RWPE2 (cell line): ENCODE data around the gene LEFTY1.
"Not testable (repeated sequence)": the region's sequence is repeated elsewhere in the genome, so short reads cannot be mapped to it uniquely, and the experiment has no call there.

Experiments
- ATAC-seq: fragments of 200-7000 bp; cut with Tn5 transposase; 3 replicates; pipeline ENCODE4 v1.9.1; 2021; ENCODE audit warnings: low read depth
- DNase-seq: peaks from one replicate; pipeline ENCODE4 v3.0.0-alpha.2; 2020; ENCODE audit warnings: low spot score
- H3K27ac ChIP-seq: fragments of 450-650 bp; 2 replicates; pipeline ENCODE4 v1.5.1; 2017; ENCODE audit warnings: mild to moderate bottlenecking; ENCODE audit not compliant: poor library complexity, severe bottlenecking
- H3K27me3 ChIP-seq: fragments of 250-450 bp; sonication (Bioruptor Pico); 2 replicates; pipeline ENCODE4 v1.5.1; 2021; ENCODE audit warnings: mild to moderate bottlenecking, moderate library complexity; ENCODE audit not compliant: insufficient read depth, poor library complexity, severe bottlenecking
- H3K36me3 ChIP-seq: fragments of 250-450 bp; sonication (Bioruptor Pico); 2 replicates; pipeline ENCODE4 v1.5.1; 2020; ENCODE audit warnings: low read depth, mild to moderate bottlenecking, moderate library complexity
- H3K4me1 ChIP-seq: fragments of 250-450 bp; sonication (Bioruptor Pico); 2 replicates; pipeline ENCODE4 v1.5.1; 2021; ENCODE audit warnings: mild to moderate bottlenecking, moderate library complexity; ENCODE audit not compliant: insufficient read depth, poor library complexity, severe bottlenecking
- H3K4me3 ChIP-seq: fragments of 250-450 bp; sonication (Bioruptor Pico); 2 replicates; pipeline ENCODE4 v1.5.1; 2021; ENCODE audit warnings: mild to moderate bottlenecking, moderate library complexity; ENCODE audit not compliant: severe bottlenecking
- H3K9me3 ChIP-seq: fragments of 250-450 bp; sonication (Bioruptor Pico); 2 replicates; pipeline ENCODE4 v1.5.1; 2021; ENCODE audit warnings: mild to moderate bottlenecking, moderate library complexity; ENCODE audit not compliant: severe bottlenecking
- CTCF ChIP-seq: fragments of 450-650 bp; IDR thresholded peaks from one replicate; pipeline ENCODE4 v1.5.1; 2017; ENCODE audit warnings: mild to moderate bottlenecking, moderate library complexity; ENCODE audit not compliant: poor library complexity, severe bottlenecking

Gene LEFTY1

GRCh38 chr1:225888289-225888897, 553 bp downstream of the LEFTY1 start:
- Histone ChIP-seq H3K9me3 (no peaks in the 10 kb centered on the region), H3K27me3 (no peaks in the 10 kb centered on the region), H3K4me3 (no peak overlapping the region), H3K4me1 (no peaks in the 10 kb centered on the region), H3K27ac (no peak overlapping the region), H3K36me3 (no peaks in the 10 kb centered on the region)
- ATAC-seq (no peak), DNase-seq (no peak)
- no peak for TF ChIP-seq CTCF

GRCh38 chr1:225887554-225888288, 1.2 kb downstream of the LEFTY1 start:
- DNase-seq, ATAC-seq, H3K27me3 ChIP-seq, H3K4me1 ChIP-seq, H3K36me3 ChIP-seq, H3K9me3 ChIP-seq, H3K27ac ChIP-seq, H3K4me3 ChIP-seq: not testable (repeated sequence)

- TF ChIP-seq CTCF = no peak
- H3K9me3 ChIP-seq = no peaks in the 10 kb centered on the region
- no peak for ATAC-seq
- H3K4me3 ChIP-seq = no peak overlapping the region
- no peaks in the 10 kb centered on the region for H3K36me3 ChIP-seq
- H3K4me1 ChIP-seq = no peaks in the 10 kb centered on the region
- no peaks in the 10 kb centered on the region for H3K27me3 ChIP-seq
- no peak for DNase-seq
- H3K27ac ChIP-seq = no peak overlapping the region
Measured at GRCh38 chr1:225887030-225887314, 2.0 kb downstream of the LEFTY1 start.

- Histone ChIP-seq H3K9me3 (no peaks in the 10 kb centered on the region), H3K36me3 (no peaks in the 10 kb centered on the region), H3K27me3 (no peaks in the 10 kb centered on the region), H3K4me3 (no peak overlapping the region), H3K27ac (no peak overlapping the region), H3K4me1 (peaks cover under 1% of the 10 kb centered on the region)
- no peak for DNase-seq
- no peak for ATAC-seq
- TF ChIP-seq CTCF = no peak
Measured at GRCh38 chr1:225886159-225887029, 2.6 kb downstream of the LEFTY1 start.

- ATAC-seq (no peak), DNase-seq (no peak)
- Histone ChIP-seq H3K27ac (no peak overlapping the region), H3K27me3 (no peaks in the 10 kb centered on the region), H3K36me3 (no peaks in the 10 kb centered on the region), H3K9me3 (no peaks in the 10 kb centered on the region), H3K4me3 (no peak overlapping the region), H3K4me1 (peaks cover 2% of the 10 kb centered on the region)
- TF ChIP-seq CTCF = no peak
Measured at GRCh38 chr1:225885336-225885735, 3.6 kb downstream of the LEFTY1 start.
